ENCODE data around the gene LARP6. TPM values are rescaled to one million over a fixed set of nuclear protein-coding genes. Genes with fewer than 3 reads are reported as not detected.

Gene LARP6
- total RNA-seq, 1 experiment from 2014 or later = not detected

DNA sequence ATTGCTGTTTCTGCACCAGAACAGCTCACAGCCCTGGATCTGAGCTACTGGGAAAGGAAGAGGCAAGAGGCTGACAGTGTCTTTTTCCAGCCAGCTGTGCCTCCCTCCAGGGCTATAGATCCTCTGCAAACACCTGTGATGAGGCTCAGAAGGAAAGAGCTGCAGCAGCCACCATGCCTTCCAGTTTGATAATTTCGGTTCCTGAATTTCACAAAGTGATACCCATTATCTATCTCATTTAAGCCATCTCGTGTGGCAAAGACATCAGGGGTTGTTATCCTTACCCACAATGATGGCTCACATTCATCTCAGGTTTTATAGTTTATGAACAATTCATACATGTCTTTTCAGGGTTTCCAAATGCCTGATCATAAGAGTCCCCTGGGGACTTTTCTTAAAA, 1.8 kb upstream of the LARP6 start:
- Histone ChIP-seq H3K9ac (ENCODE audit: low read length) (no peak overlapping the region), H3K4me1 (ENCODE audit: low read length) (peaks cover 2% of the 10 kb centered on the region; the same call in 1 of the 2 replicates), H3K9me2 (replicated peaks; ENCODE audit: insufficient read depth, low read length) (no peaks in the 10 kb centered on the region), H3K9me3 (ENCODE audit: low read length) (no peaks in the 10 kb centered on the region), H3K4me3 (ENCODE audit: low read length) (no peak overlapping the region), H4K20me1 (ENCODE audit: insufficient read depth, low read depth, low read length) (no peaks in the 10 kb centered on the region), H3K36me3 (ENCODE audit: insufficient read depth, low read length) (no peaks in the 10 kb centered on the region), H3K4me2 (ENCODE audit: low read depth, low read length, poor library complexity, severe bottlenecking) (no peak overlapping the region), H3K27me3 (ENCODE audit: low read length) (no peaks in the 10 kb centered on the region), H3K79me2 (ENCODE audit: low read length) (no peaks in the 10 kb centered on the region), H2AFZ (ENCODE audit: low read length) (no peak overlapping the region), H3K27ac (ENCODE audit: low read length) (no peak overlapping the region)
- peak; percentile 42 for DNase-seq

GRCh38 chr15:70854666-70854976, 664 bp upstream of the LARP6 start:
- H3K4me2 ChIP-seq (ENCODE audit: low read depth, low read length, poor library complexity, severe bottlenecking) = no peak overlapping the region
- H3K9me2 ChIP-seq (replicated peaks; ENCODE audit: insufficient read depth, low read length) = no peaks in the 10 kb centered on the region
- H3K9me3 ChIP-seq (ENCODE audit: low read length) = no peaks in the 10 kb centered on the region
- no peaks in the 10 kb centered on the region for H3K36me3 ChIP-seq (ENCODE audit: insufficient read depth, low read length)
- no peak for DNase-seq
- no peak overlapping the region for H2AFZ ChIP-seq (ENCODE audit: low read length)
- no peaks in the 10 kb centered on the region for H3K79me2 ChIP-seq (ENCODE audit: low read length)
- no peaks in the 10 kb centered on the region for H3K27me3 ChIP-seq (ENCODE audit: low read length)
- no peak overlapping the region for H3K27ac ChIP-seq (ENCODE audit: low read length)
- H3K4me3 ChIP-seq (ENCODE audit: low read length) = no peak overlapping the region
- H4K20me1 ChIP-seq (ENCODE audit: insufficient read depth, low read depth, low read length) = no peaks in the 10 kb centered on the region
- H3K4me1 ChIP-seq (ENCODE audit: low read length) = peaks cover 2% of the 10 kb centered on the region; the same call in 1 of the 2 replicates
- no peak overlapping the region for H3K9ac ChIP-seq (ENCODE audit: low read length)

DNA sequence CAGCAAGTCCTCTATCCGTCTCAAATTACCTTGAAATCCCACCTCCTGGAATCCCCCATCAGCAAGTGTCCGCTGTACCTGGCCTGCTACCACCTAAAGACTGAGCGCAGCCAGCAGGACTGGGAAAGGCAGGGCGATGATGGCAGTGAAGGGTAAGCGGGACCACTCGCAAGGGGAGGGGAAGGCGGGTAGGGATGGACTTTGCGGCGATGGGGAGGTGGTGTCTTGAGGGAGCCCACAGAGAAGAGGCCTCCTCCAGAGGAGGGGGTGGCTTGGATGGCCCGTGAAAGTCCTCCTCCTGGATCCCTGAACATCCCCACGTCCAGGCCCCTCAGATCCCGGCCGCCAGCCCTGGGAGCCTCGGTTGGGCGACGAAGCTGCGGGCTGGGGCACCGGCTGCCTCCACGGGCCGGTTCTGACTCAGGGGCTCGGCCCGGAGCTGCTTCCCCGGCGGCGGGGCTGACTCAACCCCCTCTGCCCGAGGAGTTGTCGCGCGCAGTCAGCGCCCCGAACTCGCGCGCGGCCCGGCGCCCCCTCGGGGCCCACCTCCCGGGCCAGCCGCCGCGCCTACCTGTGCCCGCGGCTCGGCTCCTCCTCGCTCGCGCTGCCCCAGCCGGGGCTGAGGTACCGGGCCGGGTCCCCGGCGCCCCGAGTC, 512 bp downstream of the LARP6 start:
- H3K27me3 ChIP-seq (ENCODE audit: low read length) = no peaks in the 10 kb centered on the region

GRCh38 chr15:70852501-70853317, 1.2 kb downstream of the LARP6 start:
- Histone ChIP-seq H3K4me1 (ENCODE audit: low read length) (peaks cover 2% of the 10 kb centered on the region; the same call in 1 of the 2 replicates), H4K20me1 (ENCODE audit: insufficient read depth, low read depth, low read length) (no peaks in the 10 kb centered on the region), H3K36me3 (ENCODE audit: insufficient read depth, low read length) (no peaks in the 10 kb centered on the region), H3K79me2 (ENCODE audit: low read length) (no peaks in the 10 kb centered on the region), H2AFZ (ENCODE audit: low read length) (no peak overlapping the region), H3K9me3 (ENCODE audit: low read length) (no peaks in the 10 kb centered on the region), H3K9ac (ENCODE audit: low read length) (no peak overlapping the region), H3K27ac (ENCODE audit: low read length) (no peak overlapping the region), H3K4me2 (ENCODE audit: low read depth, low read length, poor library complexity, severe bottlenecking) (no peak overlapping the region), H3K4me3 (ENCODE audit: low read length) (no peak overlapping the region), H3K27me3 (ENCODE audit: low read length) (no peaks in the 10 kb centered on the region), H3K9me2 (replicated peaks; ENCODE audit: insufficient read depth, low read length) (no peaks in the 10 kb centered on the region)
- no peak for DNase-seq

More for the DNA sequence above, 512 bp downstream of the LARP6 start:
- no peaks in the 10 kb centered on the region for H4K20me1 ChIP-seq (ENCODE audit: insufficient read depth, low read depth, low read length)
- H3K4me1 ChIP-seq (ENCODE audit: low read length) = peaks cover 2% of the 10 kb centered on the region; the same call in 1 of the 2 replicates
- no peaks in the 10 kb centered on the region for H3K9me3 ChIP-seq (ENCODE audit: low read length)
- DNase-seq = no peak
- no peak overlapping the region for H3K4me2 ChIP-seq (ENCODE audit: low read depth, low read length, poor library complexity, severe bottlenecking)
- H2AFZ ChIP-seq (ENCODE audit: low read length) = no peak overlapping the region
- H3K9me2 ChIP-seq (replicated peaks; ENCODE audit: insufficient read depth, low read length) = no peaks in the 10 kb centered on the region
- no peak overlapping the region for H3K27ac ChIP-seq (ENCODE audit: low read length)
- H3K4me3 ChIP-seq (ENCODE audit: low read length) = no peak overlapping the region
- H3K36me3 ChIP-seq (ENCODE audit: insufficient read depth, low read length) = no peaks in the 10 kb centered on the region
- no peak overlapping the region for H3K9ac ChIP-seq (ENCODE audit: low read length)
- no peaks in the 10 kb centered on the region for H3K79me2 ChIP-seq (ENCODE audit: low read length)

- Histone ChIP-seq H3K4me1 (ENCODE audit: low read length) (peaks cover 2% of the 10 kb centered on the region; the same call in 1 of the 2 replicates), H3K9ac (ENCODE audit: low read length) (no peak overlapping the region), H3K27ac (ENCODE audit: low read length) (no peak overlapping the region), H3K36me3 (ENCODE audit: insufficient read depth, low read length) (no peaks in the 10 kb centered on the region), H4K20me1 (ENCODE audit: insufficient read depth, low read depth, low read length) (no peaks in the 10 kb centered on the region), H2AFZ (ENCODE audit: low read length) (no peak overlapping the region), H3K27me3 (ENCODE audit: low read length) (no peaks in the 10 kb centered on the region), H3K79me2 (ENCODE audit: low read length) (no peaks in the 10 kb centered on the region), H3K4me2 (ENCODE audit: low read depth, low read length, poor library complexity, severe bottlenecking) (no peak overlapping the region), H3K9me3 (ENCODE audit: low read length) (no peaks in the 10 kb centered on the region), H3K4me3 (ENCODE audit: low read length) (no peak overlapping the region), H3K9me2 (replicated peaks; ENCODE audit: insufficient read depth, low read length) (no peaks in the 10 kb centered on the region)
- no peak for DNase-seq
Observed at GRCh38 chr15:70851889-70852288, 2.1 kb downstream of the LARP6 start.

DNA sequence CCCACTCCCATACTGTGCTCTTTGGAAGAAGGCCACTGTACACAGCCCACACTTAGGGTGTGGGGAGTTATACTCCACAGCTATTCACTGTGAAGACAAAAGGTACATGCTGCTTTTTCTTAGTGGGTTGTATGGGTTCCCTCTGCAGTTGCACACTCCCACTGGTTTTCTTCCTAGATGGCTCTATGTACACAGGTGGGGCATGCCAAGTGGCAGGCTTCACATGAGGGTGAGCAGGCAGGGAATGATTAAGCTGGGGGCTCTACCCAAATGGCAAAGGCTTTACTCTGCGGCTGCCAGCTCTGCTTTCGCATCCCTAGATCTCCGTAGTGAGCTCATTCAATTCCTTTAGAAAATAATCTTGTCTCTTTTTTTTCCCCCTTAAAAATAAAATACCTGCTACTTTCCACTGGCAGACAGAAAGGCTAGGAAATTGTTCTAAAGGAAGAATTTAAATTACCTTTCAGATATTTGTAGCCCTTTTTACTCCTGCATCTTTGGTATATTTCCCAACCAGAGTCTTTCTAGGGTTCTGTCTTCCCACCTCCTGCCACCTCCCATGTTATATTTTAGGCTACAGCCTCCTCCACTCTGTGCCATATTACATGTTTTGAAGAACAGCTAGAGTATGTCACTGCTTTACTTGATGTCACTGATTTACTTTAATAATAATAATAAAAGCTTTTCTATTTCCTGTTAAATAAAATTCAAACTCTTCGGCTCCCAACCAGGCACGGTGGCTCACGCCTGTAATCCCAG, 8.2 kb downstream of the LARP6 start:
- H3K4me2 ChIP-seq (ENCODE audit: low read depth, low read length, poor library complexity, severe bottlenecking) = no peak overlapping the region
- H2AFZ ChIP-seq (ENCODE audit: low read length) = no peak overlapping the region
- H3K9me3 ChIP-seq (ENCODE audit: low read length) = no peaks in the 10 kb centered on the region
- no peaks in the 10 kb centered on the region for H3K4me1 ChIP-seq (ENCODE audit: low read length)
- no peaks in the 10 kb centered on the region for H3K9me2 ChIP-seq (replicated peaks; ENCODE audit: insufficient read depth, low read length)
- no peak overlapping the region for H3K4me3 ChIP-seq (ENCODE audit: low read length)
- DNase-seq = no peak
- no peaks in the 10 kb centered on the region for H4K20me1 ChIP-seq (ENCODE audit: insufficient read depth, low read depth, low read length)
- H3K36me3 ChIP-seq (ENCODE audit: insufficient read depth, low read length) = no peaks in the 10 kb centered on the region
- H3K79me2 ChIP-seq (ENCODE audit: low read length) = no peaks in the 10 kb centered on the region
- H3K27me3 ChIP-seq (ENCODE audit: low read length) = 0 out of 2 replicates have a peak, but pooled peaks cover 2% of the 10 kb centered on the region
- no peak overlapping the region for H3K27ac ChIP-seq (ENCODE audit: low read length)
- H3K9ac ChIP-seq (ENCODE audit: low read length) = no peak overlapping the region

DNA sequence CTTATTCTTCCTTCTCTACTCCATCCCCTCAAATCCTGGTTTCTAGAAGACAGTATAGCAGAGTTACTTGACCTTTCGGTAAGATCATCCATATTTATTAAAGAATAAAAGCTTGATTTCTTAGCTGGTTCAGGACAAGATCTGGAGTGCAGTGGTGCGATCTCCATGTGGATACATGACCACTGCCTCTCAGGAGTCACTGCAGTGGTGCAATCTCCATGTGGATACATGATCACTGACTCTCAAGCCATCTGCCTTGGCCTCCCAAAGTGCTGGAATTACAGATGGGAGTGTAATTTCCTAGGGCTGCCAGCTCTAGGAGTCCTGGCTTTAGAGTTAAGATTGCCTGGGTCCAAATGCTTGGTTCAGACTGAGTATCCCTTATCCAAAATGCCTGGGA, 16.5 kb downstream of the LARP6 start:
- Histone ChIP-seq H3K27me3 (ENCODE audit: low read length) (no peaks in the 10 kb centered on the region), H3K4me1 (ENCODE audit: low read length) (no peaks in the 10 kb centered on the region), H4K20me1 (ENCODE audit: insufficient read depth, low read depth, low read length) (no peaks in the 10 kb centered on the region), H3K4me2 (ENCODE audit: low read depth, low read length, poor library complexity, severe bottlenecking) (no peak overlapping the region), H3K9ac (ENCODE audit: low read length) (no peak overlapping the region), H3K36me3 (ENCODE audit: insufficient read depth, low read length) (no peaks in the 10 kb centered on the region), H3K79me2 (ENCODE audit: low read length) (no peaks in the 10 kb centered on the region), H3K9me2 (replicated peaks; ENCODE audit: insufficient read depth, low read length) (no peaks in the 10 kb centered on the region), H3K9me3 (ENCODE audit: low read length) (no peaks in the 10 kb centered on the region), H3K27ac (ENCODE audit: low read length) (no peak overlapping the region), H2AFZ (ENCODE audit: low read length) (no peak overlapping the region), H3K4me3 (ENCODE audit: low read length) (no peak overlapping the region)
- DNase-seq = no peak

- Histone ChIP-seq H3K9ac (ENCODE audit: low read length) (no peak overlapping the region), H3K4me1 (ENCODE audit: low read length) (no peaks in the 10 kb centered on the region), H3K4me2 (ENCODE audit: low read depth, low read length, poor library complexity, severe bottlenecking) (no peak overlapping the region), H3K4me3 (ENCODE audit: low read length) (no peak overlapping the region), H3K9me2 (replicated peaks; ENCODE audit: insufficient read depth, low read length) (no peaks in the 10 kb centered on the region), H3K27me3 (ENCODE audit: low read length) (no peaks in the 10 kb centered on the region), H4K20me1 (ENCODE audit: insufficient read depth, low read depth, low read length) (no peaks in the 10 kb centered on the region), H3K27ac (ENCODE audit: low read length) (no peak overlapping the region), H2AFZ (ENCODE audit: low read length) (no peak overlapping the region), H3K9me3 (ENCODE audit: low read length) (no peaks in the 10 kb centered on the region), H3K36me3 (ENCODE audit: insufficient read depth, low read length) (no peaks in the 10 kb centered on the region), H3K79me2 (ENCODE audit: low read length) (no peaks in the 10 kb centered on the region)
- no peak for DNase-seq
Observed at GRCh38 chr15:70835841-70836240, 18.1 kb downstream of the LARP6 start.

Measured in Karpas-422 (cell line).